GM21723 (cell line): ENCODE data around the gene CCDC110.
"Not testable (repeated sequence)": the region's sequence is repeated elsewhere in the genome, so short reads cannot be mapped to it uniquely, and the experiment has no call there.

ENCODE experiments used
- ATAC-seq: cut with Tn5 transposase; IDR thresholded peaks from one replicate; pipeline ENCODE4 v1.9.1; 2021; ENCODE audit warnings: mild to moderate bottlenecking, moderate library complexity; ENCODE audit not compliant: unreplicated experiment

Gene CCDC110

DNA sequence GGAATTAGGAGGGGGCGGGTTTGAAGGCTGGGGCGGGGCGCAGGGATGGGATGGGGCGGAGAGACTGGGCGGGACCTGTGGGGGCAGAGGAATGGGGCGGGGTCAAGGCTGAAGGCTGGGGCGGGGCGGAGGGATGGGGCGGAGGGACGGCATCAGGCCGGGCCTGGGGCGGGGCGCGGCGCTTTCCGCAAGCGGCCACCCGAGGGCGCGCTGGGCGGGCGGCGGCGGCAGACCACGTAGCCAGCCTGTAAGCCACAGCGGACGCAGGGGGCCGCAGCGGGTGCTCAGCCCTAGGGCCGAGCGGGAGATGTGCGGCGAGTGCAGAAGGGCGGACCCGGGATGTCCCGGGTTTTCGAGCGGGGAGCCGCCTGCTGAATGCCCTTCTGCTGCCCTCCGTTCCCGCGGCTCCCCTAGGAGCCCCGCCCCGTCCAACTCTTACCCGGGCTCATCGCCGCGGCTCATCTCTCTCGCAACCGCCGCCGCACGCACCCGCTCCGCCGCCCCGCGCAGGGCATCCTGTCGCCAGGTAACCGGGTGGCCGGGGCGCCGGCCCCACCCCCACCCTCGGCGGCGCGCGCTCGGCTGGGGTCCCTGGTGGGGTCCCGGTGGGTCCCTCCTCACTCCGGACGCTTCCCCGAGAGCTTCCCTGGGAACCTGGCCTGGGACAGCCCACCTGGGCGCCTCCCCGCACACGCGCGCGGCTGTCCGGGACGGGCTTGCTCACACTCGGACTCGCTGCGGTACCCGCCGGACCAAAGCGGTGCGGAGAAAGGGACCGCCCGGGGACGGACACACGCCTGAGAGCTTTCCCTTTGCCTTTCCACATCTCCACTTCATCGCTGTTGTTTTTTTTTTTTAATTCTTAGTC, at the start of gene CCDC110:
Gene CCDC110, minus strand, starts transcription at position 499 of the 868 bp plus-strand sequence. Its CDS starts 50 bp downstream, at position 449.
- peak; percentile 93 for ATAC-seq

DNA sequence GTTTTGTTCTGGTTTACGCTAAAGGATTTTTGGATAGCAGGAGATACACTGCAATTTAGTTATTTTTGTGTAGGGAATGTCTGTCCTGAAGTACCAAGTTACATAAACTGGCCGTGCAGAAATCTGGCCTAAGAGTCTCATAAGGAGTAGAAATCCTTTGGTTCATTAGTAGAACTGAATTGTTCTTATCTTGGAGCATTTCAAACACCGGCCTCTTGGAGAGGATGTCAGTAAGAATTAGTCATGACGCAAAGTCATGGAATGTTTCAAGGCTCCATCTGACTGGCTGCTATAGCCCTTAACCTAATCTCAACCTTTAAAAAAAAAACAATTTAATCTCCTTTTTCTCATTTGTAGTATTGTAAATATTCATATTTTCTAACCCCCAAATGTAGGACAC, 48.6 kb upstream of the CCDC110 start:
- ATAC-seq, result no peak

DNA sequence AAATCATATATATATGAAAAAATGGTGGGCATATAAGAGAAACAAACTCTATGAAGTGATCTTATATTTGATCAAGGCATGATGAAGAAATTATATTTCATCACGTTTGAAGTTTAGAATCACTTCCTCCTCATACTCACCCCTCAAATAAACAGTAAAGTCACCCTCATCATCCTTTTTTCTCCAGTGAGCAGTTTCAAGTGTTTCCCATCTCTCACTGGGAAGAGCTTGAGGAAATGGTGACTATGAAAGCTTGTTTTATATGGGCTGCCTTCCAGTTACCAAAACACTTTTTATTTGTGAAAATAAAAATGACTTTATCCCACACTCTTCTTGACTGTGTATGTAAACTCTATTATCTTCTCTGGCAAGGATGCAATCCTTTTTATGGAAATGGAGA, 47.0 kb upstream of the CCDC110 start:
- ATAC-seq, result no peak

DNA sequence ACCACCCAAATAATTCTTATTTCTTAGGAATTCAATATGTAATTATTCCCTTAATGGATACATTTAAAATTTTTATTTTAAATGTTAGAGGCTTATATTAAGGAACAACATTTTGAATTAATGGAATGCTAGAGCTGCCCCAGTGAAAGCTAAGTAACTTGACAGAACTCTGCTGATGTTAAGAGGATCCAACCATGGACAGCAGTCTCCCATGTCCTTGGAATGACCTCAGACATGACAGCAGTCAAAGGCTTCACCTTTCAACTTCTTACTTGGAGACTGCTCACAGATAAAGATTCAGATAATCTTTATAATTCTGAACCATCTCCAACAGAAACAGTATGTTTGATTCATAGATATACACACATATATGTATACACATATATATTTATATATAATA, 46.5 kb upstream of the CCDC110 start:
- no peak for ATAC-seq

DNA sequence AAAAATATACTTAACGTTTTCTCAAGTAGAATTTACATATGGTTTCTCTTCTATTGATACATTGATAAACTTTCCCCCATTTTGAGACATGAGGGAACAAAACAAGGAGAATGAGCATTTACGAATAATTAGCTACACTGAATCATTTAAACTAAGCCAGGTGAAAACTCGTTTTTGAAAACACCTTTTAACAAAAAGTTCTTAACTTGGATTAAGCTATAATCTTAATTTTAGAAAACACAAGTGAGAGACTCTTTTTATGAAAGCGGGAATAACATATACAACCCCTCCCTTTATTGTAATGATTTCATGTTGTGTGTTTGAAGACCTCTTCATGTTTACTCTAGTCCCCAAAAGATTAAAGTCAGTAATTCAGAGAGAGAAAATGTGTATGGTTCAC, 43.7 kb upstream of the CCDC110 start:
- no peak for ATAC-seq

DNA sequence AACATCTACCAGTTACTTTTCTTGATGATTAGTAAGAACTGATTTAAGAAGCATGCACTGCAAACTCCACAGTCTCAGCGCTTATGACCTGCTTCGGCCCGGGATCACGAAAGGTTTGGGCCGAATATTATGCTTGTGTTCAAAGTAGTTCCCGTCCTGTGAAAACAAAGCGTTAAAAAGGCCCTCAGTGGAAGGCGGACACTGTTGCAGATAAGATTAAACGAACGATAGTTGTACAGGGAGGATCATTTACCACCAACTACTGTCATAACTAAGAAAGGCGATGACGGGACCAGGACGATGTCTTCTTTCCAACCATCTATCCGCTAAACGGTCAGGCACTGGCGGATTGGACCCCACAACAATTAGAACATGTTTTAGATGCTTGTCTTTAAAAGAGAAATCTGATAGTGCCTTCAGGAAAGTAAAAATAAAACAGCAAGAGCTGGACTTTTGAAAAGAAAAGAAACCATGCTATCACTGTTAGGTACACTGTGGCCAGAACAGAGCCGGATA, 42.7 kb upstream of the CCDC110 start:
- ATAC-seq, result no peak

DNA sequence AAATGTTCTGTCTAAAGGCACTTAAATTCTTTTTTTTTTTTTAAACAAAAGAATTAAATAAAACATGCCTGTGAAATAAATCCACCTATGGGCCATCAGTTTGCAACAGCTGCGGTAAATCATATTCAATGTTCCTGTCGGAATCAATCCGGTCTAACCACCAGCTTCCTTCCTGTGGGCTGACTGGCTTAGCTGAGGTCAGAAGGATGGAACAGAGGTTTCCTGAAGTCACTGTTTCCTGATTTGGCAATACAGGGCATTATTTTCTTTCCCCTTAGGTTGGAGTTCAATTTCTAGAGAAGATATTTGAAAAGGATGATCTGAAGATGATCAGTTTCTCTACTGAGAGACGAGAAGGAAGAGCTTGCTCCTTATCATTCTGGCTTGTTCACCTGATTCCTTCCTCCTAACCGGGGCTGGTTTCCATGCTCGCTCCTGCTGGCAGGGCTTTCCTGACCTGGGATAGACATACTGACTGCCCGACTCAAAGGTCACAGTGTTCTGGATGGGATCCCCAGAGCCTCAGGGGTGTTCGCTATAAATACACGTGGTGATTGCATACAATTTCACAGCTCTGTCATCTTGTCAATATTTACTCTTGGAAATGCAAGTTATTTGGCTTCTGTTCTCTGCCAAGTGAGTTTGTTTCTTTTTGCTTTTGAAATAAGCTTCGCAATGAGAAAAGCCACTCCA, 42.1 kb upstream of the CCDC110 start:
- ATAC-seq, result no peak

DNA sequence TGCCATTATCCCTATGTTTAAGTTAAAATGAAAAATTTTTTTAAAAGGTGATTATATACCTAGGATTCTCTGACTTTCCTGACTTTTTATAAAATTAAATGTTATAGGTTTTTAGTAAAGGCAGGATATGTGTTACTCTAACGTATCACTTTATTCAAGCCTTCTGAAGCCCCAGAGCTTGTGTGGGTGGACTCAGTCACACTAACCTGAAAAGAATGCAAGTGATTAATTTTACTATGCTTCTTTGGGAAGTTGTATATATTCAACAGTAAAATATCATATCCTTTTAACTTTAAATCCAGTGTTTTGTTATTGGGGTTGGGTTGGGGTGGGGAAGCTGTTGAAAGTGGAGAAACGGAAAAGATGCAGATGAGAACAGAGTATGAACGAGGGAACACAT, 41.0 kb upstream of the CCDC110 start:
- no peak for ATAC-seq

DNA sequence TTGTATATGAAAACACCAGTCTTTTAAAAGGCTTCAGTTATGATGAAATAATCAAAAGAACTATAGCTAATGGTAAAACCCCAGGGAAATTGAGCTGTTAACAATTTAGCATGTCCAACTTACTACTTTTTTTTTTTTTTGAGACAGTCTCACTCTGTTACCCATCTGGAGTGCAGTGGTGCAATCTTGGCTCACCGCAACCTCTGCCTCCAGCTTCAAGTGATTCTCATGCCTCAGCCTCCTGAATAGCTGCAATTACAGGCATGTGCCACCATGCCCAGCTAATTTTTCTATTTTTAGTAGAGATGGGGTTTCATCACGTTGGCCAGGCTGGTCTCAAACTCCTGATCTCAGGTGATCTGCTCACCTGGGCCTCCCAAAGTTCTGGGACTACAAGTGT, 39.7 kb upstream of the CCDC110 start:
- ATAC-seq, result not testable (repeated sequence)

DNA sequence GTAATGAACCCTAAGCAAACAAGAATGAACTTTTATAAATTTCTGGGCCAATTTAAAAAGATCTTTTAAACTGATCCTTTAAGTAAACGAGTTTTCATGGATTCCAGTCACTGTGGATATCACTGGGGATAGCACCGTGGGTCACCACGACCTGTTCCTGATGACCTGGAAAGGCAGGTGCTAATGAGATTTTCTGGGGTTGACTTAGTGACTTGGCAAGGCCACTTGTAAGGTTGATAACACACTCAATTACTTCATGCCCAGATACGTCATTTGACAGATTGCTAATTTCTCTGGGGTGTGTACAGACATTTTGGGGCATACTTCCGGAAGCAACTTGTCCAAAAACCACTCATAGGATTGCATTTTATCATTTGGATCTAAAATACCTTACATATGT, 39.3 kb upstream of the CCDC110 start:
- no peak for ATAC-seq

DNA sequence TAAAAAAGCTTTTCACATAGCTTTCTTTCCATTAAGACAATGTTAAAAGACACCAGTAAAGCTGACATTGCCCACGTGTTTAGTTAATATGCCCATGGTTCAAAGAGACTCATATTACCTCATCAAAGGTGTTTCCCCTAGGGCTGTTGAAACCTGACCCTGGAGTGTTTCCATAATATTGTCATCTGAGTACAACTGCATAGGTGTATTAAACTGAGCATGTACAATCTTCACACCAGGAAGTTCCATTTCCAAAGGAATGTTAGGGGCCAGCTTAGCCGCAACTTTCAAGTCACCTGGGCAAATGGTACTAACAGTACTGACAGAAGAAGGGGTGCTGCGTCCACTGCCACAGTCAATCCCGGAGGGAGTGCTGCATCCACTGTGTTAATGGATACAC, 36.6 kb upstream of the CCDC110 start:
- ATAC-seq, result no peak

DNA sequence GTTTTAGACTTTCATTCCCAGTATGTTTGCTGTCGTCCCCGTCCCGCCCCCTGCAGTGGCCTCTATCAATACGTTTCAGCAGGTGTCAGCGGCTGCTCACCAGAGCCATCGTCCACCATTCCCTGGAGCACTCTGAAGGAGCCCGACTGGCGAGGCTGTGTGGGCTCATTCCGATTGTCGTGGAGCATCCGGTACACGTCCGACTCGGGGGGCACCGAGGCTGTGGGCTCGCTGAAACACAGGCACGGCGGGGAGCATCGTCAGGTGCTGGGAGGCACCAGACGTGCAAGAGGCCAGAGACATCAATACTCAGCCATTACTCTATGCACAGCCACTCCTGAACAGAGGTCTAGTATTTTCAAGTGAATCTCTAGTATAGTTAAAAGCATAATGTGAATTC, 34.9 kb upstream of the CCDC110 start:
- no peak for ATAC-seq

DNA sequence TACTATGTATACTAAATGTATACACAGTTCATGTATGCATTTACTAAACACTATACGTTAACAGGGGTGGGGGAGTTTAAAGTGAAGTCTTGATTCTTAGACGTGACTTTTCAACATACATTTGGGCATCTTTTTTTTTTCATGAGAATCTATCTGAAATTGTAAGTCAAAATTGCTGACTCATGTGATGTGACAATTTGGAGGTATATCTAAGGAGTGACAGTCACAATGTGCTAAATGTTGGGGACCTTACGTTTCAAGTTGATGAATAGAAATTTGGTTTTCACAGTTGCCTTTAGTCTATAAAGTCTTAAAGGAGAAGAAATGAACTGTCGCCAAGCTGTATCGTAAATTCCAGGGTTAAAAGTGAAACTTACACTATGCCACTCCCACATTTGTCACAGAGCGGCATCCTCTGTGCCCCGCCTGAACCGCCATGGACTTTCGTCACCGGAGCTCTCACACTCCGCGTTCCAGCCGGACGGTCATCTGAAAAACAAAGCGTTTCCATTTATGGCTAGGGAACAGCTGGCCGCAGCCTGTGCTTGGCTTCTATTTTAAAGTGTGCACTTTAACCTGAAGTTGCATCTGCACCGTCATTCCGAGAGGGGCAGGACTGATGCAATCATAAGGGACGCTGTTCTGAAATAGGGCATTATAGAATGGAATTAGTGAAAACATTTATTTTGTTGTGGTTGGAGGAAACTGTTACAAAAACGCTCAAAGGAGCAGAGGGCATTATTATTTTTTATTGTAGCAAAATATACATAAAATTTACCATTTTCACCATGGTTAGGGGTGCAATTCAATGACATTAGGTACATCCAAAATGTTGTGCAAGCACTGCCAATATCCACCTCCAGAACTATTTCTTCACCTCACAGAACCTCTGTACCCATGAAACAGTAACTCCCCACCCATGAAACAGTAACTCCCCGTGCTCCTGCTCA, 32.8 kb upstream of the CCDC110 start:
- ATAC-seq, result no peak

DNA sequence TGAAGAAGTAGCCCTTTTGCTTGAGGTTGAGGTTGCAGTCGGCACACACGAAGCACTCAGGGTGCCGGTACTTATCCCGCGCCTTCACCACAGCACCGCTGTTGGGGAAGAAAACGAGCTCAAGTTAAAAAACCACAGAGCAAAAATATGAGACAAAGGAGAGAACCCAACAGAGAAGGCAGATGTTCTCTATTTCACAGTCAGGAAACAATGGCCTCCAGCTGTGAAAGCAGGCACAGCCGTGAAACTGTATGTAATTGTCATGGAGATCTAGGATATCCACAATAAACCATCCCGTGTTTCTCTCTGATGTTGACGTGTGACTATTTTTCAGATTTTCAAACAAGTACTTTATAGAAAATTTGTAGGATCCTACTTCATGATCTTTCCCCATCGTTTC, 30.9 kb upstream of the CCDC110 start:
- no peak for ATAC-seq

DNA sequence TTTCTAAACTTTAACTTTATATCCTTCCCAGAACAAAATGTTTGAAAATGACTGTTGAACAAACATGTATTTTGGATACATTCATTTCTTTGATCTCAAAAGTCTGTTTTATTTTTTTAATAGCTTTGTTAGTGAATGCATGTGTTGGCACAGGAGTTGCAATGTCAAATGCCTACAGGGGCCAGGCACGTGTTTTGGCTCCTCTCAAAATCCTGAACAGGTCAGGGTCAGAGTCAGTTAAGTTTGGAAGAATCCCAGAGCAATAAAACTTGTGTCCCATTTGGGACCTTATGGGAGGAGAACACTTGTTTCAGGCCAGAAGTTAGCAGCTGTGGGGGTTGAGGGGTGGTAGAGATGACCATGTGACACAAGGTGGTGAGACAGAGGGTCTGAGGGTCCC, 29.0 kb upstream of the CCDC110 start:
- ATAC-seq, result no peak

DNA sequence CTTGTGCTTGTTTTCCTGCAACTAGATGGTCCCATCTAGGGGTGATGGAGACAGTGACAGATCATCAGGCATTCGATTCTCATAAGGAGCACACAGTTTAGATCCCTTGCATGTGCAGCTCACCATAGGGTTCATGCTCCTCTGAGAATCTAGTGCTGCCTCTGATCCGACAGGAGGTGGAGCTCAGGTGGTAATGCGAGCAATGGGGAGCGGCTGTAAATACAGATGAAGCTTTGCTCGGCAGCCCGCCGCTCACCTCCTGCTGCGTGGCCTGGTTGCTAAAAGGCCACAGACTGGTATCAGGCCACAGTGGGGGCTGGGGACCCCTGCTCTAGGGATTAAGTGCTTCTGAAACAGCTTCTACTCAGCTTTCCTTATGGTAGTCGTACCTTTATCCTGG, 28.5 kb upstream of the CCDC110 start:
- no peak for ATAC-seq

DNA sequence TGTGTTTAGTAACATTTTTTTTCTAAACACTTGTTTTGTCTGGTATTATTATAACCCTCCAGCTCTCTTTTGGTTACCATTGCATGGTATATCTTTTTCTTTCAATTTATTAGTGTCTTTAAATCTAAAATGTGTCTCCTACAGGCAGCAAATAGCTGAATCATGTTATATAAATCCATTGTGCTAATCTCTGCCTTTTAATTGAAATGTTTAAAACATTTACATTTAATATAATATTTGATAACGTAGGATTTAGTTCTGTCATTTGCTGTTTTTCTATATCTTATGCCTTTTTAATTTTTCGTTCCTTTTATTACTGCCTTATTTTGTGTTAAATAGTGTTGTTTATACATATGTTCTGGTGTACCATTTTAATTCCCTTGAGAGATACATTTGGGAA, 17.1 kb upstream of the CCDC110 start:
- ATAC-seq, result no peak

DNA sequence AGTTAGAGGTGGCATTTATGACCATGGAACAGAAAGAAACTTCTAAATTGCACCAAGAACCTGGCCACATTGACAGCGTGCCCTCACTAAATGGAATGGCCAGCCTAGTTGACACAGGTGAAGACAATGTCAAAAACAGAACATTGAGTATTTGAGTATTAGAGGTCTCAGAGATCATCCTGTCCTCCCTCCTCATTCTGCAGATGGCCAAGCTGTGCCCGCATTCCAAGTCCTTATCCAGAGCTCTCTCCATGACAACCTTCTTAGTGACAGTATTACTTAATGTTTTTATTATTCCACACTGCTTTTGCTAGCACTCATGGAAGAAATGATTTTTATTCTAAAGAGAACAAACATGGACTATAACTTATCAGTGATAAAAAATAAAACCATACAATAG, 9.9 kb upstream of the CCDC110 start:
- no peak for ATAC-seq

DNA sequence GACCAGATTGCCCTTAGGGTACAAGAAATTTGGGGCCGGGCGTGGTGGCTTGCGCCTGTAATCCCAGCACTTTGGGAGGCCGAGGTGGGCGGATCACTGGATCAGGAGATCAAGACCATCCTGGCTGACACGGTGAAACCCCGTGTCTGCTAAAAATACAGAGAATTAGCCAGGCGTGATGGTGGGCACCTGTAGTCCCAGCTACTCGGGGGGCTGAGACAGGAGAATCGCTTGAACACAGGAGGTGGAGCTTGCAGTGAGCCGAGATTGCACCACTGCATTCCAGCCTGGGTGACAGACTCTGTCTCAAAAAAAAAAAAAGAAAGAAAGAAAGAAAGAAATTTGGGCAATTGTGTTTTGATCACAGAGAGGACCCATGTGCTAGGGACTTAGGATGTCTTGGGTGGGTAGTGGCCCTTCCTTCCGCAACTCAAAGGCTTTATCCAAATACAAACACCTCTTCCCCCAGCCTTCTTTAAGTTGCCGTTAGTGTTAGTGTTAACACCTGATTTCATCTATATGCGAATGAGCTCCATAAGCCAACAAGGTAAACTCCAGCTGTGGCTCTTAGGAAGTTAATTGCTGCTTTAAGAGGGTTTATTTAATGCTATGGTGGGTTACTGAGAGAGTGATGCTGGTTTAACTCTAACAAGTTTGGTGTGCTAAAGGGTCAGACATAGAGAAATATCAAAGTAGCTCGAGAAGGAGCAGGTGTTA, 8.6 kb upstream of the CCDC110 start:
- ATAC-seq, result peak; percentile 34

DNA sequence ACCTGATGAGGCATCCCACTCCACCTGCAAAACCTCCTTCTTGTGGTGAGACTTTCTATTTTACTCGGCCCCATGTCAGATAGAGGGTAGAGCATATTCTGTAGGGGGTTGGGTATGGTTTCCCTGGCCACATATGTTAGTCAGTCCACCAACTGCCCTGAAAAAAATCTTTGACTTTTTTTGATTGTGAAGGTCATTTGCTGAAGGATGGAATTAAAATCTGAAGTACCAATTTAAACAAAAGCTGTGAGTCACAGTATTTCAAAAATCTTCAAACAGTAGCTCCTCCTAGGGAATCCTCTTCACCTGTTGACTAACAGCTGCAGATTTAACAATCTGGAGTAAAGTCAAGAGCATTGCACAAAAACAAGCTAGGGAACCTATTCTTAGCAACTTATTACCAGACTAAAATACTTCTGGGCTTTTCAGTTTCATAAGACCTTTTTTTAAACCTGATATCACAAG, 8.0 kb upstream of the CCDC110 start:
- ATAC-seq, result peak; percentile 94
